HepG2 (cell line): Measurements from ENCODE around the gene BSND. TPM values are rescaled to one million over a fixed set of nuclear protein-coding genes. Genes with fewer than 3 reads are reported as not detected.

Experiments
- ATAC-seq: fragments of 200-7000 bp; cut with Tn5 transposase; 3 replicates; pipeline ENCODE4 v1.9.1; 2020; ENCODE audit warnings: mild to moderate bottlenecking, moderate library complexity
- BruUV-seq: library from RNA; stranded (reverse); fragments of 400-500 nt; replicated peaks from 2 replicates; lab custom pipeline; 2021; lab: Mats Ljungman, UMichigan
- CTCF ChIA-PET: fragments of 300-600 bp; formaldehyde crosslinking; extraction: SDS; loops from one replicate; lab custom pipeline; 2021; ENCODE audit warnings: low total read pairs, inconsistent platforms, low intra/inter-chr PET ratio; lab: Yijun Ruan, JAX
- POLR2A ChIA-PET: fragments of 350-600 bp; sonication (Branson Sonifier 250); formaldehyde crosslinking; loops from one replicate; lab custom pipeline; 2020; ENCODE audit warnings: antibody characterized with exemption, inconsistent platforms; lab: Yijun Ruan, JAX
- DNase-seq: peaks from one replicate; pipeline ENCODE4 v3.0.0-alpha.2; 2015; ENCODE audit warnings: low spot score
- FAIRE-seq: peaks from 3 replicates; lab custom pipeline; 2011; peaks lifted over from hg19 to GRCh38; lab: Jason Lieb, UNC
- H2AFZ ChIP-seq: one replicate; pipeline ENCODE4 v1.6.1; 2011; ENCODE audit warnings: low read length, inconsistent platforms
- H3K27ac ChIP-seq: fragments of 300-600 bp; 3 replicates; pipeline ENCODE4 v1.8.0; 2011; ENCODE audit warnings: mixed run types, mild to moderate bottlenecking, mixed read lengths, low read length, inconsistent platforms; ENCODE audit not compliant: insufficient read depth; ENCODE audit errors: extremely low read length
- H3K27me3 ChIP-seq, 2 experiments: fragments of 200-600 bp in 1 of 2; 2 replicates in 1 of 2; 3 replicates in 1 of 2; pipeline versions ENCODE4 v1.6.0 to v1.8.0; 2011; ENCODE audit warnings: low read length in 2 of 2, mild to moderate bottlenecking in 2 of 2, moderate library complexity in 2 of 2, inconsistent platforms in 1 of 2; ENCODE audit not compliant: insufficient read depth in 2 of 2, control insufficient read depth in 1 of 2
- H3K36me3 ChIP-seq, 2 experiments: fragments of 200-600 bp in 1 of 2; replicated peaks in 1 of 2; 2 replicates in 1 of 2; 3 replicates in 1 of 2; pipeline versions ENCODE4 v1.5.1 to v1.8.0; 2011; ENCODE audit warnings: low read length in 2 of 2, inconsistent platforms in 1 of 2; ENCODE audit not compliant: insufficient read depth in 2 of 2, control insufficient read depth in 1 of 2
- H3K4me1 ChIP-seq: 2 replicates; pipeline ENCODE4 v1.5.1; 2012; ENCODE audit warnings: low read length, inconsistent platforms; ENCODE audit not compliant: insufficient read depth
- H3K4me2 ChIP-seq: 2 replicates; pipeline ENCODE4 v1.6.0; 2011; ENCODE audit warnings: low read depth, low read length, inconsistent platforms
- H3K4me3 ChIP-seq, 3 experiments: fragments of 200-600 bp in 1 of 3; sonication (generic), shearing (Covaris generic) in 1 of 3; replicated peaks in 1 of 3; 2 replicates each; pipeline ENCODE4 v1.5.1; 2011 to 2016; ENCODE audit warnings: low read length in 3 of 3, inconsistent platforms in 2 of 3, low read depth in 2 of 3, mild to moderate bottlenecking in 2 of 3, control low read depth in 1 of 3, mixed read lengths in 1 of 3; ENCODE audit not compliant: insufficient read depth in 1 of 3
- H3K79me2 ChIP-seq: one replicate; pipeline ENCODE4 v1.6.1; 2011; ENCODE audit warnings: low read length, inconsistent platforms; ENCODE audit not compliant: insufficient read depth
- H3K9ac ChIP-seq: 2 replicates; pipeline ENCODE4 v1.6.0; 2011; ENCODE audit warnings: mild to moderate bottlenecking, low read depth, low read length, inconsistent platforms; ENCODE audit not compliant: insufficient read depth
- H3K9me3 ChIP-seq: 2 replicates; pipeline ENCODE4 v1.5.1; 2012; ENCODE audit warnings: mild to moderate bottlenecking, low read length
- H4K20me1 ChIP-seq: 2 replicates; pipeline ENCODE4 v1.6.0; 2011; ENCODE audit warnings: inconsistent platforms, mild to moderate bottlenecking, low read length, moderate library complexity; ENCODE audit not compliant: insufficient read depth
- CAMTA2 ChIP-seq: sonication (generic); formaldehyde crosslinking; IDR thresholded peaks from 2 replicates; pipeline ENCODE4 v1.4.0; 2020; ENCODE audit warnings: mild to moderate bottlenecking, missing genetic modification reagents, borderline replicate concordance
- CC2D1A ChIP-seq: sonication (generic); formaldehyde crosslinking; IDR thresholded peaks from 2 replicates; pipeline ENCODE4 v1.8.1; 2023; ENCODE audit warnings: mild to moderate bottlenecking, missing genetic modification reagents
- IRF9 ChIP-seq: sonication (generic); formaldehyde crosslinking; IDR thresholded peaks from 2 replicates; pipeline ENCODE4 v1.8.0; 2022; ENCODE audit warnings: missing genetic modification reagents, mild to moderate bottlenecking, borderline replicate concordance
- KDM5B ChIP-seq: sonication (generic); formaldehyde crosslinking; IDR thresholded peaks from 2 replicates; pipeline ENCODE4 v1.4.0; 2020; ENCODE audit warnings: missing genetic modification reagents, mild to moderate bottlenecking, borderline replicate concordance
- REXO4 ChIP-seq: sonication (generic); formaldehyde crosslinking; IDR thresholded peaks from 2 replicates; pipeline ENCODE4 v1.8.0; 2022; ENCODE audit warnings: missing genetic modification reagents, mild to moderate bottlenecking, borderline replicate concordance
- ZNF326 ChIP-seq: sonication (generic); formaldehyde crosslinking; IDR thresholded peaks from 2 replicates; pipeline ENCODE4 v1.4.0; 2020; ENCODE audit warnings: missing genetic modification reagents, borderline replicate concordance
- ZNF672 ChIP-seq: sonication (generic); formaldehyde crosslinking; IDR thresholded peaks from 2 replicates; pipeline ENCODE4 v1.8.1; 2022; ENCODE audit warnings: missing genetic modification reagents
- WGBS: methylation state at CpG from one replicate; pipeline ENCODE4 v1.1.6; 2017; ENCODE audit warnings: low lambda C conversion rate; 5-methylcytosine and 5-hydroxymethylcytosine counted together
- in situ Hi-C: cut with HindIII; loops from 2 replicates; pipeline ENCODE4 v1.10.0; 2017; ENCODE audit warnings: low pct_unique_long_range_greater_than_20kb; ENCODE audit not compliant: extremely low pct_ligation_motif_present
- intact Hi-C: fragments of 100-400 bp; cut with micrococcal nuclease; formaldehyde crosslinking; loops from one replicate; pipeline ENCODE4 v1.10.0; 2022; ENCODE audit not compliant: unreplicated experiment
- polyA plus RNA-seq, 8 experiments: library from polyadenylated mRNA; depleted of rRNA in 3 of 8; stranded (reverse) in 7 of 8; unstranded in 1 of 8; fragments of >200 nt; fragmentation: Illumina TruSeq in 4 of 8; extraction: Trizol in 4 of 8; gene quantifications; 2 replicates each; pipeline versions ENCODE4 v1.2.1 to v1.2.3, GENCODE V29; 2011 to 2016; ENCODE audit warnings: low read depth in 4 of 8, missing spikeins in 1 of 8, mixed read lengths in 1 of 8; ENCODE audit not compliant: insufficient read depth in 1 of 8
- total RNA-seq, 5 experiments: library from RNA; depleted of rRNA; stranded (reverse); fragments of >200 nt; fragmentation: Illumina TruSeq; extraction: Trizol; gene quantifications; 2 replicates each; pipeline ENCODE4 v1.2.3, GENCODE V29; 2016; ENCODE audit warnings: low read depth in 1 of 5
- TF ChIP-seq, protein P1 (sequence below): sonication (generic); formaldehyde crosslinking; IDR thresholded peaks from 2 replicates; pipeline ENCODE4 v1.9.0; 2022; ENCODE audit warnings: missing genetic modification reagents, mild to moderate bottlenecking, borderline replicate concordance

BSND gene
- total and polyA plus RNA-seq, 2 of the 13 experiments (the other 11 are each of a cell fraction or from before 2014, with no cell fraction given), result not detected

GRCh38 chr1:55054396-55054795 is 55.7 kb downstream of the BSND start:
- WGBS, result 96% methylated on average over 4 of the region's 5 CpGs
- in situ Hi-C loops, result no loop called here
- no peak for DNase-seq
- Histone ChIP-seq H3K9me3 (no peaks in the 10 kb centered on the region), H3K4me2 (no peak overlapping the region), H3K27ac (no peak overlapping the region), H3K36me3 (peaks cover 7 to 49% of the 10 kb centered on the region in 2 experiments; a peak in 3 of 5 replicates), H3K4me3 (no peak overlapping the region), H3K27me3 (no peaks in the 10 kb centered on the region), H3K9ac (no peak overlapping the region), H3K79me2 (no peaks in the 10 kb centered on the region), H3K4me1 (peaks cover 32% of the 10 kb centered on the region), H2AFZ (no peak overlapping the region), H4K20me1 (peaks cover 11% of the 10 kb centered on the region; the same call in 1 of the 2 replicates)
- ChIA-PET CTCF (no interaction called here), POLR2A (interaction anchor here (1.0 kb wide), 1 partner anchor 11 kb away, joined by 4 read pairs; no protein-coding TSS in a partner anchor)
- intact Hi-C loops, result no loop called here
- ATAC-seq, result no peak
- FAIRE-seq, result no peak
- BruUV-seq, result no TSS peak
- TF ChIP-seq KDM5B (CRISPR knock-in tag), result no peak
- TF ChIP-seq, protein P1, sequence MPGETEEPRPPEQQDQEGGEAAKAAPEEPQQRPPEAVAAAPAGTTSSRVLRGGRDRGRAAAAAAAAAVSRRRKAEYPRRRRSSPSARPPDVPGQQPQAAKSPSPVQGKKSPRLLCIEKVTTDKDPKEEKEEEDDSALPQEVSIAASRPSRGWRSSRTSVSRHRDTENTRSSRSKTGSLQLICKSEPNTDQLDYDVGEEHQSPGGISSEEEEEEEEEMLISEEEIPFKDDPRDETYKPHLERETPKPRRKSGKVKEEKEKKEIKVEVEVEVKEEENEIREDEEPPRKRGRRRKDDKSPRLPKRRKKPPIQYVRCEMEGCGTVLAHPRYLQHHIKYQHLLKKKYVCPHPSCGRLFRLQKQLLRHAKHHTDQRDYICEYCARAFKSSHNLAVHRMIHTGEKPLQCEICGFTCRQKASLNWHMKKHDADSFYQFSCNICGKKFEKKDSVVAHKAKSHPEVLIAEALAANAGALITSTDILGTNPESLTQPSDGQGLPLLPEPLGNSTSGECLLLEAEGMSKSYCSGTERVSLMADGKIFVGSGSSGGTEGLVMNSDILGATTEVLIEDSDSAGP, result no peak
- TF ChIP-seq IRF9 (CRISPR knock-in tag), result no peak
- TF ChIP-seq REXO4, result no peak
- no peak for TF ChIP-seq ZNF672 (CRISPR knock-in tag)
- TF ChIP-seq ZNF326 (CRISPR knock-in tag), result no peak
- no peak for TF ChIP-seq CAMTA2 (CRISPR knock-in tag)
- no peak for TF ChIP-seq CC2D1A (CRISPR knock-in tag)
